ENCODE measurements around the gene PLEKHF1. TPM values are rescaled to one million over a fixed set of nuclear protein-coding genes. Genes with fewer than 3 reads are reported as not detected.

Gene PLEKHF1
- total and polyA plus RNA-seq, 2 of the 13 experiments (the other 11 are each of a cell fraction or from before 2014, with no cell fraction given), result 2.9 to 3.8 TPM

- peaks cover 2% of the 10 kb centered on the region for H3K79me2 ChIP-seq (ENCODE audit: insufficient read depth, low read length)
- no peak for ATAC-seq
- TF ChIP-seq MTA1 (CRISPR knock-in tag; IDR thresholded peaks at IDR 0.05; ENCODE audit: borderline replicate concordance), result no peak
- TF ChIP-seq ZNF101 (CRISPR knock-in tag; IDR thresholded peaks at IDR 0.05; ENCODE audit: borderline replicate concordance, low read depth), result no peak
- no peak for TF ChIP-seq ZNF235 (CRISPR knock-in tag; IDR thresholded peaks at IDR 0.05; ENCODE audit: borderline replicate concordance)
- no peak for TF ChIP-seq IKZF1 (IDR thresholded peaks at IDR 0.05)
- TF ChIP-seq ZNF660 (CRISPR knock-in tag; IDR thresholded peaks at IDR 0.05; ENCODE audit: borderline replicate concordance, low read depth), result no peak
- TF ChIP-seq ZBTB40 (IDR thresholded peaks at IDR 0.05), result no peak
- TF ChIP-seq ZBTB40 (CRISPR knock-in tag; IDR thresholded peaks at IDR 0.05), result no peak
- TF ChIP-seq UBTF (CRISPR knock-in tag; IDR thresholded peaks at IDR 0.05), result no peak
- TF ChIP-seq RARG (CRISPR knock-in tag; IDR thresholded peaks at IDR 0.05; ENCODE audit: low read depth), result no peak
- TF ChIP-seq DNMT3B (CRISPR knock-in tag; conservative IDR thresholded peaks at IDR 0.05), result no peak
- TF ChIP-seq PPARG (CRISPR knock-in tag; conservative IDR thresholded peaks at IDR 0.05), result no peak
- TF ChIP-seq NFRKB (IDR thresholded peaks at IDR 0.05), result no peak
- no peak overlapping the region for H3K27ac ChIP-seq (ENCODE audit: extremely low read length, insufficient read depth, low read length)
- in situ Hi-C loops (cut with HindIII; ENCODE audit: extremely low pct_ligation_motif_present, low pct_unique_long_range_greater_than_20kb), result no loop called here
- no peak overlapping the region for H3K9ac ChIP-seq (ENCODE audit: insufficient read depth, low read depth, low read length)
- DNase-seq (ENCODE audit: low spot score), result no peak
- WGBS (ENCODE audit: low lambda C conversion rate), result 95% methylated on average over 6 of the region's 6 CpGs
- BruUV-seq (replicated peaks), result no TSS peak
- ChIA-PET POLR2A (interaction anchor here (2.4 to 4.4 kb wide), 2 partner anchors 10 to 101 kb away, joined by 8 to 17 read pairs; partner anchors contain the start of gene POP4), CTCF (ENCODE audit: low intra/inter-chr PET ratio, low total read pairs) (no interaction called here)
- no peaks in the 10 kb centered on the region for H3K9me3 ChIP-seq (ENCODE audit: low read length)
- no peak overlapping the region; the same call in 1 of the 2 replicates for H3K4me2 ChIP-seq (ENCODE audit: low read depth, low read length)
- FAIRE-seq, result no peak
- H3K36me3 ChIP-seq (replicated peaks in 1 of 2; ENCODE audit: control insufficient read depth in 1 of 2, insufficient read depth in 2 of 2, low read length in 2 of 2), result peaks cover 2 to 29% of the 10 kb centered on the region in 2 experiments; a peak in 3 of 5 replicates
- no peak overlapping the region for H2AFZ ChIP-seq (ENCODE audit: low read length)
- H4K20me1 ChIP-seq (ENCODE audit: insufficient read depth, low read length), result no peaks in the 10 kb centered on the region
- H3K4me1 ChIP-seq (ENCODE audit: insufficient read depth, low read length), result peaks cover 56% of the 10 kb centered on the region
- H3K27me3 ChIP-seq (ENCODE audit: control insufficient read depth in 1 of 2, insufficient read depth in 2 of 2, low read length in 2 of 2), result no peaks in the 10 kb centered on the region; a peak in 1 of 5 replicates
- intact Hi-C loops (cut with micrococcal nuclease; ENCODE audit: unreplicated experiment), result loop anchor here (5.0 kb wide), 1 partner anchor 99 kb away; the partner anchor contains the start of gene POP4
- no peak overlapping the region for H3K4me3 ChIP-seq (replicated peaks in 1 of 3; ENCODE audit: insufficient read depth in 1 of 3, low read depth in 2 of 3, low read length in 3 of 3)
Measured at GRCh38 chr19:29706635-29707034, 41.4 kb downstream of the PLEKHF1 start.
